ENCODE results near the gene DAG1.

- no peak for TF ChIP-seq CTCF (IDR thresholded peaks at IDR 0.05; ENCODE audit: low read length)
- TF ChIP-seq EZH2 (IDR thresholded peaks at IDR 0.05; ENCODE audit: borderline replicate concordance, low read length): no peak
These were observed 48.1 kb upstream of the DAG1 start for GRCh38 chr3:49421890-49422378.

Measured in OCI-LY1 (cell line).